ENCODE results near the gene RSPRY1. TPM values are rescaled to one million over a fixed set of nuclear protein-coding genes. Genes with fewer than 3 reads are reported as not detected.
A peak's percentile ranks its signal among the peaks of the same experiment; 100 is the strongest.

RSPRY1 gene
- total RNA-seq, 1 donor from 2014 or later = 46.6 TPM

- H2AFZ ChIP-seq (replicated peaks) = peak overlapping the region; percentile 82
- peak overlapping the region; percentile 70 for H3K4me2 ChIP-seq
- H3K27ac ChIP-seq = no peak overlapping the region
- H3K36me3 Mint-ChIP-seq = no peaks in the 10 kb centered on the region
- H3K27ac Mint-ChIP-seq = peak overlapping the region; percentile 42
- no peak overlapping the region for H3K4me3 Mint-ChIP-seq
- peaks cover 4% of the 10 kb centered on the region for H3K27me3 Mint-ChIP-seq (ENCODE audit: insufficient read depth, low read depth)
- TF ChIP-seq CTCF (IDR thresholded peaks at IDR 0.05) (no peak), EZH2phosphoT487 (IDR thresholded peaks at IDR 0.05) (no peak), EZH2 (IDR thresholded peaks at IDR 0.05) (no peak)
- H3K79me2 ChIP-seq (ENCODE audit: low read depth) = no peaks in the 10 kb centered on the region
- no peaks in the 10 kb centered on the region for H4K20me1 ChIP-seq (ENCODE audit: low read depth)
- no peaks in the 10 kb centered on the region for H3K36me3 ChIP-seq
- no peaks in the 10 kb centered on the region for H3K9me3 Mint-ChIP-seq
- no peaks in the 10 kb centered on the region for H3K9me3 ChIP-seq (ENCODE audit: low read depth)
- peaks cover 23% of the 10 kb centered on the region for H3K4me1 Mint-ChIP-seq
- peaks cover 9% of the 10 kb centered on the region for H3F3A ChIP-seq (ENCODE audit: low read depth)
- H3K4me1 ChIP-seq = peaks cover 38% of the 10 kb centered on the region
- H3K4me3 ChIP-seq = no peak overlapping the region
- peak; percentile 74 for DNase-seq (ENCODE audit: low spot score)
- no peak overlapping the region for H3K9ac ChIP-seq
- no peaks in the 10 kb centered on the region for H3K27me3 ChIP-seq
Measured at GRCh38 chr16:57270221-57271062, 84.3 kb downstream of the RSPRY1 start.

DNA sequence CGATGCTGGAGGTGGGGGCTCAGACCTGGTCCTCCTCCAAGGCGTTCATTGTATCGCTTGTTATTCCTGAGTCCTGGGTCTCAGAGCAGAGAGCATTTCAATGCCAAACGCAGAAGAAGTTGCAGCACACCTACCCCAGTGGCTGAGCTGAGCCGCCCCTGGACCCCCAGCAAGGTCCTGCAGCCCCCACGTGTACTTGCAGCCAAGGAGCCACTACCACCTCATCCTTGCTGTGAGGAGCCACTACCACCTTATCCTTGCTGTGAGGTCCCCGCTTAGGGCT lies 84.9 kb downstream of the RSPRY1 start:
- peak overlapping the region; percentile 70 for H3K4me2 ChIP-seq
- no peaks in the 10 kb centered on the region for H4K20me1 ChIP-seq (ENCODE audit: low read depth)
- H3K4me1 ChIP-seq = peaks cover 38% of the 10 kb centered on the region
- no peak for DNase-seq (ENCODE audit: low spot score)
- no peak overlapping the region for H3K27ac Mint-ChIP-seq
- no peaks in the 10 kb centered on the region for H3K36me3 ChIP-seq
- no peaks in the 10 kb centered on the region for H3K79me2 ChIP-seq (ENCODE audit: low read depth)
- peaks cover 4% of the 10 kb centered on the region for H3K27me3 Mint-ChIP-seq (ENCODE audit: insufficient read depth, low read depth)
- H3F3A ChIP-seq (ENCODE audit: low read depth) = peaks cover 9% of the 10 kb centered on the region
- H3K9me3 ChIP-seq (ENCODE audit: low read depth) = no peaks in the 10 kb centered on the region
- TF ChIP-seq CTCF (IDR thresholded peaks at IDR 0.05) = no peak
- TF ChIP-seq EZH2phosphoT487 (IDR thresholded peaks at IDR 0.05) = no peak
- no peak for TF ChIP-seq EZH2 (IDR thresholded peaks at IDR 0.05)
- H3K9me3 Mint-ChIP-seq = no peaks in the 10 kb centered on the region
- no peaks in the 10 kb centered on the region for H3K36me3 Mint-ChIP-seq
- H3K4me3 ChIP-seq = no peak overlapping the region
- no peak overlapping the region for H3K27ac ChIP-seq
- H3K27me3 ChIP-seq = no peaks in the 10 kb centered on the region
- H3K4me1 Mint-ChIP-seq = peaks cover 21% of the 10 kb centered on the region
- H3K4me3 Mint-ChIP-seq = no peak overlapping the region
- H3K9ac ChIP-seq = no peak overlapping the region
- H2AFZ ChIP-seq (replicated peaks) = no peak overlapping the region

- H3K27ac ChIP-seq = no peak overlapping the region
- no peak overlapping the region for H2AFZ ChIP-seq (replicated peaks)
- Mint-ChIP-seq H3K27ac (no peak overlapping the region), H3K9me3 (no peaks in the 10 kb centered on the region), H3K4me1 (peaks cover 17% of the 10 kb centered on the region), H3K4me3 (no peak overlapping the region), H3K36me3 (no peaks in the 10 kb centered on the region), H3K27me3 (ENCODE audit: insufficient read depth, low read depth) (peaks cover 4% of the 10 kb centered on the region)
- H3K27me3 ChIP-seq = no peaks in the 10 kb centered on the region
- H3K36me3 ChIP-seq = no peaks in the 10 kb centered on the region
- no peak for TF ChIP-seq EZH2phosphoT487 (IDR thresholded peaks at IDR 0.05)
- no peak for TF ChIP-seq CTCF (IDR thresholded peaks at IDR 0.05)
- H3K4me2 ChIP-seq = no peak overlapping the region
- no peak overlapping the region for H3K4me3 ChIP-seq
- H4K20me1 ChIP-seq (ENCODE audit: low read depth) = no peaks in the 10 kb centered on the region
- H3K9me3 ChIP-seq (ENCODE audit: low read depth) = no peaks in the 10 kb centered on the region
- H3K79me2 ChIP-seq (ENCODE audit: low read depth) = no peaks in the 10 kb centered on the region
- H3F3A ChIP-seq (ENCODE audit: low read depth) = peaks cover 9% of the 10 kb centered on the region
- peaks cover 33% of the 10 kb centered on the region for H3K4me1 ChIP-seq
- DNase-seq (ENCODE audit: low spot score) = no peak
- H3K9ac ChIP-seq = no peak overlapping the region
Measured at GRCh38 chr16:57271867-57272495, 85.9 kb downstream of the RSPRY1 start.

All from neural progenitor cell (in vitro differentiated cells).